ENCODE measurements around the gene GPRIN1. TPM values are rescaled to one million over a fixed set of nuclear protein-coding genes. Genes with fewer than 3 reads are reported as not detected.

GPRIN1 gene
- total and polyA plus RNA-seq, 2 experiments from 2014 or later: 0.27 to 0.79 TPM

DNA sequence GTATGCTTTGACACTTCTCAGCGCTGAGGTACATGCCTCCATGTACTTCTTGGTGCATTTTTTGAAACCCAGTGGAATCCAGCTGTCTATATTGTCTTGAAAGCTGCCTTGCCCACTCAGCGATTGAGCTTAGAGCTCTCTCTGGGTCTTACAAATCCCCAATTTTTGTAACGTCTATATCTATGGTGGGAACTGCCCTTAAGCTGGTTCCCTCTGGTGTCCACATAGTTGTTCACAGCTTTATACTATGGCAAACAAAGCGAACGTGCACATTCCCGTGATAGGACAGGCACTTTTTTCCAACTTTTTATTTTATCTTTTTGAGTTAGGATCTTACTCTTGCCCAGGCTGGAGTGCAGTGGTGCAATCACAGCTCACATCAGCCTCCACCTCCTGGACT is 39.9 kb downstream of the GPRIN1 start:
- H3K4me3 ChIP-seq: no peak overlapping the region
- no peak overlapping the region for H3K27ac ChIP-seq
- H3K36me3 ChIP-seq: no peaks in the 10 kb centered on the region
- TF ChIP-seq CTCF (IDR thresholded peaks at IDR 0.05; ENCODE audit: low read depth, low read length): peak; percentile 26
- DNase-seq (ENCODE audit: low read depth in 1 of 2, low spot score in 1 of 2): peak in 1 of 2 donors; percentile 44
- H3K27me3 ChIP-seq: no peaks in the 10 kb centered on the region
- H3K4me1 ChIP-seq (ENCODE audit: low read depth): no peaks in the 10 kb centered on the region
- H3K9me3 ChIP-seq (ENCODE audit: low read depth): no peaks in the 10 kb centered on the region

DNA sequence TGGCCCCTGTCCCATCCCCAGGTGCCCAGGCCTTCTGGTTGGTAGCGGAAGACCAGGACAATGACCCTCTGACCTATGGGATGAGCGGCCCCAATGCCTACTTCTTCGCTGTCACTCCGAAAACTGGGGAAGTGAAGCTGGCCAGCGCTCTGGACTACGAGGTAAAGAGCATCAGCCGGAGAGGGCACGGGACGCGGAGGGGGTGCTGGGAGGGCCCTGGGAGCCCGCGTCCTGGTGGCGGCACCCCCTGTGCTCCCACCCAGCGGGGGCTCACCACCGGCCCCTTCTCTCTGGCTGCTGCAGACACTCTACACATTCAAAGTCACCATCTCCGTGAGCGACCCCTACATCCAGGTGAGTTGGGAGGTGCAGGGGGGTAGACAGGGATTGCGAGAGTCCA is 41.3 kb downstream of the GPRIN1 start:
- no peak overlapping the region for H3K4me3 ChIP-seq
- H3K36me3 ChIP-seq: no peaks in the 10 kb centered on the region
- H3K27ac ChIP-seq: no peak overlapping the region
- no peak for DNase-seq (ENCODE audit: low read depth in 1 of 2, low spot score in 1 of 2)
- no peaks in the 10 kb centered on the region for H3K4me1 ChIP-seq (ENCODE audit: low read depth)
- no peak for TF ChIP-seq CTCF (IDR thresholded peaks at IDR 0.05; ENCODE audit: low read depth, low read length)
- H3K9me3 ChIP-seq (ENCODE audit: low read depth): no peaks in the 10 kb centered on the region
- no peaks in the 10 kb centered on the region for H3K27me3 ChIP-seq

DNA sequence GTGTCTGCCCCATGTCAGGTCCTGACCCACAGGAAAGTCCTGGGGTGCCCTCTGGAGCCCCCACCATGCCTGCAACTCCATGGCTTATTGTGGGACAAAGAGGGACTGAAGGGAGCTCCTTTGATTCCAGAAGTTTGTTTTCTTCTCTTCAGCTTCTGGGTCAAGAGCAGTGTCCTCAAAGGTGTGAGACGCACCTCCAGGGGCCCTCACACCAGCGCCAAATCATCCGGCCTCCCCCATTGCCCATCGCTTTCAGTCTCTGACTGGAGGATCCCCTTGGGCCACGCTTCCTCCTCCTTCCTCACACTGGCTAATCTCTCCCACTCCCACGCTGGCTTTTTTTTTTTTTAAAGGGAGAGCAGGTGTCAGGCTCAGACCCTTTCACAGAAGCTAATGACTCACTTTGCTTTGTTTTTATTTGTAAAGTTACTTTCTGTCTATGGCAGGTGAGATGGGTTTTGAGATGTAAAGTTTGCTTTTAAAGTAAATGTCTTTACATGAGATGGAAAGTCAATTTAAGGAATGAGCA is 44.1 kb downstream of the GPRIN1 start:
- Histone ChIP-seq H3K4me3 (no peak overlapping the region), H3K27ac (no peak overlapping the region), H3K4me1 (ENCODE audit: low read depth) (no peaks in the 10 kb centered on the region), H3K36me3 (no peaks in the 10 kb centered on the region), H3K9me3 (ENCODE audit: low read depth) (no peaks in the 10 kb centered on the region), H3K27me3 (no peaks in the 10 kb centered on the region)
- TF ChIP-seq CTCF (IDR thresholded peaks at IDR 0.05; ENCODE audit: low read depth, low read length): no peak
- no peak for DNase-seq (ENCODE audit: low read depth in 1 of 2, low spot score in 1 of 2)

- Histone ChIP-seq H3K9me3 (ENCODE audit: low read depth) (no peaks in the 10 kb centered on the region), H3K36me3 (no peaks in the 10 kb centered on the region), H3K27ac (no peak overlapping the region), H3K4me1 (ENCODE audit: low read depth) (no peaks in the 10 kb centered on the region), H3K27me3 (no peaks in the 10 kb centered on the region), H3K4me3 (no peak overlapping the region)
- peak in 1 of 2 donors; percentile 28 for DNase-seq (ENCODE audit: low read depth in 1 of 2, low spot score in 1 of 2)
- TF ChIP-seq CTCF (IDR thresholded peaks at IDR 0.05; ENCODE audit: low read depth, low read length): no peak
Measured at GRCh38 chr5:176564002-176564401, 46.0 kb downstream of the GPRIN1 start.

GRCh38 chr5:176562189-176562588 is 47.8 kb downstream of the GPRIN1 start:
- Histone ChIP-seq H3K27ac (no peak overlapping the region), H3K4me3 (no peak overlapping the region), H3K4me1 (ENCODE audit: low read depth) (no peaks in the 10 kb centered on the region), H3K9me3 (ENCODE audit: low read depth) (no peaks in the 10 kb centered on the region), H3K36me3 (no peaks in the 10 kb centered on the region), H3K27me3 (no peaks in the 10 kb centered on the region)
- DNase-seq (ENCODE audit: low read depth in 1 of 2, low spot score in 1 of 2): no peak
- TF ChIP-seq CTCF (IDR thresholded peaks at IDR 0.05; ENCODE audit: low read depth, low read length): no peak

DNA sequence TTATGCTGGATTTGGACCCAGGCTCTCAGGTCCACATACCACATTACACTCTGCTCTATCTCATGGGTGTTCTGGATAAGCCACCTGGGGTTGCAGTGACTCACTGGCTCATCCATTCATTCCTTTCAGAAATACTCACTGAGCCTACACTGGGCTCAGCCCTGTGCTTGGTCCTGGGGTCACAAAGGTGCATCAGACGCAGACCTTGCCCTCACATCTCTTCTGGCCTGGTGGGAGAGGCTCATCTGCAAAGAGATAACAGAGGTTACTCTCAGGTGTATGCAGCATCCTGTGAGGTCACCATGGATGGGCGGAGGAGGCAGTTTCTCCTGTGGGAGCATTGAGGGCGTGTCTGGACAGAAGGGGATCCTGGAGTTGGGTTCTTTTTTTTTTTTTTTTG is 48.7 kb downstream of the GPRIN1 start:
- Histone ChIP-seq H3K4me3 (no peak overlapping the region), H3K36me3 (no peaks in the 10 kb centered on the region), H3K4me1 (ENCODE audit: low read depth) (no peaks in the 10 kb centered on the region), H3K27me3 (no peaks in the 10 kb centered on the region), H3K27ac (no peak overlapping the region), H3K9me3 (ENCODE audit: low read depth) (no peaks in the 10 kb centered on the region)
- no peak for TF ChIP-seq CTCF (IDR thresholded peaks at IDR 0.05; ENCODE audit: low read depth, low read length)
- no peak for DNase-seq (ENCODE audit: low read depth in 1 of 2, low spot score in 1 of 2)
